ELF-1 (cell line): ENCODE data around the gene FGFR3.

Source experiments
- DNase-seq: peaks from one replicate; pipeline ENCODE4 v3.0.0-alpha.2; 2016; ENCODE audit warnings: low read depth, low spot score

The FGFR3 gene

DNA sequence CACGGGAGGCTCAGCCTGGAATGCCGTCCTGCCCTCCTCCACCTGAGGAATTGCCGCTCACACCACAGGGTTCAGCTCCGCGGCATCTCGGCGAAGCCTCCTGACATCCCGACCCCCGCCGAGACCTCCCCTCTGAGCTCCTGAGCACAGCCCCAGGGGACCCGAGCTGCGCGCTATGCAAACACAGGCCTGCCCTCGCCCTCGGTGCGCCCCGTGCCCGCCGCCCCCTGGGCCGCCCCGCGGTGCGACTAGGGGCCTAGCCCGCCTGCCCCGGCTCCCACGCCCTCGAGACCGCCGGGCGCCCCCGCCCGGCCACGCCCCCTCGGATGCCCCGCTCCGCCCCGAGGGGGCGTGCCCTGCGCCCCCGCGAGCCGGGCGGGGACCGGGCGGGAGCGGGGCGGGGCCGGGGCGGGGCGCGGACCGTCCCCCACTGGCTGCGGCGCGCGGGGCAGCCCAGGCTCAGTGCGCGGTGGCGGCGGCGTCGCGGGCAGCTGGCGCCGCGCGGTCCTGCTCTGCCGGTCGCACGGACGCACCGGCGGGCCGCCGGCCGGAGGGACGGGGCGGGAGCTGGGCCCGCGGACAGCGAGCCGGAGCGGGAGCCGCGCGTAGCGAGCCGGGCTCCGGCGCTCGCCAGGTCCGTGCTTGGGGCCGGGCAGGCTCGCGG, at the start of gene FGFR3:
Gene FGFR3 (plus strand): TSS at position 462 of the 664 bp plus-strand sequence. CDS start 642 bp downstream, outside the sequence.
- DNase-seq = peak; percentile 91

GRCh38 chr4:1743551-1743950, 49.5 kb upstream of the FGFR3 start:
- no peak for DNase-seq

DNA sequence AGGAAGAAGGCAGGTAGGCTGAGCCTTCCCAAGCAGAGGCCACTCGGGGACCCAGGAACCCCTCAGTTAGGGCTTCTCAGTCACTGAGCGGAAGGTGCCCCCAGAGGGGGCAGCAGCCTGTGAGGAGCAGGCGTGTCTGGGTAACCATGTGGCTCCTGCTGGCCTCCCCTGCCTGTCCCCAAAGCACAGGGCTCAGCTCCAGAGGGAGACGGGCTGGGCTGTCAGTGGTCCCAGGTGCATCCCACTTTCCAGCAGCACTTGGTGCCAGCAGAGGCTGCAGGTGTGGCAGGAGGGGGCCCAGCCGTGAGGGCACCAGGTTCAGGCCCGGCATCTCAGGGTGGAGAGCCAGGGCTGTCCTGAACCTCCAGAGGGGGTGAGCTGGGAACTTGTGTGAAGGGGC, 49.1 kb upstream of the FGFR3 start:
- no peak for DNase-seq

GRCh38 chr4:1744552-1744951, 48.5 kb upstream of the FGFR3 start:
- DNase-seq = no peak

- DNase-seq = peak; percentile 23
Observed at GRCh38 chr4:1745165-1745564, 47.9 kb upstream of the FGFR3 start.

- peak; percentile 39 for DNase-seq
Observed at GRCh38 chr4:1745697-1746096, 47.4 kb upstream of the FGFR3 start.

DNA sequence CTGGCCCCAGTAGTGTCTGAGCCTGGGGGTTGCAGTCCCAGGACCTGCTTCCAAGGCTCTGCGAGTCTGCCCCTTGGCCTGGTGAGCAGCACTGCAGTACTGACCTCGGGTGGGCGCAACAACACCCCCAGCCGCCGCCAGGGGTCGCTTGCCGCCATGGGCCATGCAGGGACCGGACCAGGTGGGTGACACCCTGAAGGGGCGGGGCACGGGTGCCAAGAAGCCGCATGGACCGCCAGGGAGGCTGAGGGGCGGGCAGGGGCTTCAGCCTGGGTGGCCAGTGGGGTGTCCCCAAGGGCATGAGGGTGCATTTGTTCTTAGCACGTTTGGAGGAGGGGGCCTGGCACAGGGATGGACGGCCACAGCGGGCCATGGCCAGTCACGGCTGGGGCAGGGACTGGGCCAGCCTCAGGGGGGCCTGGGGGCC, 46.8 kb upstream of the FGFR3 start:
- peak; percentile 93 for DNase-seq

DNA sequence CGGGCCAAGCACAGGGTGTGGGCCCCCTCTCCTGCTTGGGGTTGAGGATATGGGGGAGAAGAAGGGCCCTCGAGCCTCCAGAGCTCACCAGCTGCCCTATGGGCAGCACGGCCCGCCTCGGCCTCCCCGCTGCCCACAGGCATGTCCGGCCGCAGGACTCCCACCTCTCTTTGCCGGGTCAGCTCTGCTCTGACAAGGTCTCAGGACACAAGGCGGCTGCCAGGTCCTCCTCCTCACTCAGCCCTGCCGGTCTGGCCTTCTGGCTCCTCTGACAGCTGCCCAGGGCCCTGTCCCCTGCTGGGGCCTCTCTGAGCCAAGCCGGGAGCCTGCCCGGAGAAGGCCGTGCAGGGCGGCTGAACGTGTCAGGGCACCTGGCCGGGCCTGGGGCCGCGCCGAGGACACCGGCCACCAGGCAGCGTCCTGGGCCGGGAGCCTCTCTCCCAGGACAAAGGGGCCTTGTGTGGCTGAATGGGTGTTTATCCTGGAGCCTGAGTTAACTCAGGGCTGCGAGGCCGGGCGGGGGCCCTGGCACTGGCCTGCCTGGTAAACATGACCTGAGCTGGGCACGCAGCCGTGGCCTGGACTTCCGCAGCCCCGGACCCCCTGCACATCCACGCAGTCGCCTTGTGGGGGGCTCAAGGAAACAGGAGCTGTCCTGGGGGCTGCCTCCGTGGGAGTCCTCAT, 46.0 kb upstream of the FGFR3 start:
- DNase-seq = peak; percentile 32

DNA sequence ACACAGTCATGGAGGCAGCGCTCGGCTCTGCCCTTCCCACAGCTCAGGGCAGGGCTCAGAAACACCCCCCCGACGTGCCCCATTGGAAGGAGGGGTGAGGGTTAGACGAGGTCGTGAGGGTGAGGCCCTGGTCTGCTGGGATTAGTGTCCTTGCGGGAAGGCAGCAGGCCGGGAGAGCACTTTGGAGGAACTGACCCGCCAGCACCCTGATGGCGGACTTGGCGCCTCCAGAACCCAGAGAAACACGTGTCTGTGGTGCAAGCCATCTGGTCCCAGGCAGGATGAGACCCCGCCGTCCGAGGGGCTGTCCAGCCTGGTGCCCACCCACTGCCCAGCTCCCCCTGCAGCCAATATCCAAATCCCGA, 45.5 kb upstream of the FGFR3 start:
- no peak for DNase-seq

DNA sequence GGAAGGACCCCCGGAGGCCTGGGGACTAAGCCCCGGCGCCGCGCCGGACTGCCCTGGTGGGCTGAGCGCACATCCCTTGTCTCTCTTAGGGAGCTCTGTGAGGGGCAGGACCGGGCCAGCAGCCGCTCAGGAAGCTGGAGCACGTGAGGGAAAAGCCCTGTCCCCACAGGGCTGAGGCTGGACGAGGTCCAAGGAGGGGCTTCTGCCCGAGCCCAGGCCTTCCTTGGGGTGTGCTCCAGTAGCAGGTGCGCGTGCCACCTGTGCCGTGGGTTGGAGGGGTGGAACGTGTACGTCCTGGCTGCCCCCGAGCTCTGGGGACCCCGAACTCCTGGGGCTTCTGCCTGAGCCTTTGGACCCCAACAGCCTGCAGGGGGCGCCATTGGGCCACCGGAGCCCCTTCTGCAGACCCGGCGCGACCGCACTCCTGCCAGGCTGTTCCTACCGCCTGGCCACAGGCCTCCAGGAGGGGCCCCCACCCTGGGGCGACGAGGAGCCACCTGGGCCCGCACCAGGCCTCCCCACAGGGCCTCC, 44.6 kb upstream of the FGFR3 start:
- DNase-seq = peak; percentile 88

DNA sequence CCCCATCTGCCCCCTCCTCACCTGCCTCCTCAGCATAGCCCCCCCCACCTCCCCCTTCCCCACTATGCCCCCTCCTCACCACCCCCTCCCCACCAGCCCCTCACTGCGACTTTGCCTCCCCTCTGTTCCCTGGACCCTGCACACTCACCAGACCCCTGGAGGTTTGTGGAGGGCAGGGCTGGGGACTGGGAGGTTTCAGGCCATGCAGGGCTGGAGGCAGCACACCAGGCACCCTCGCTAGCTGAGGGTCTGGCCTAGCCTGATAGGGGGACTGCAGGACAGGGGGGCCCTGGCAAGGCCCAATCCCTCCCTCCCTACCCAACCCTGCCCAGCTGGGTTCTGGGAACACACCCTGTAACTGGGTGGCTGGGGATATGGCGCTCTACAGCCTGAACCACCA, 43.7 kb upstream of the FGFR3 start:
- no peak for DNase-seq

- DNase-seq = no peak
Observed at GRCh38 chr4:1749826-1750225, 43.3 kb upstream of the FGFR3 start.

DNA sequence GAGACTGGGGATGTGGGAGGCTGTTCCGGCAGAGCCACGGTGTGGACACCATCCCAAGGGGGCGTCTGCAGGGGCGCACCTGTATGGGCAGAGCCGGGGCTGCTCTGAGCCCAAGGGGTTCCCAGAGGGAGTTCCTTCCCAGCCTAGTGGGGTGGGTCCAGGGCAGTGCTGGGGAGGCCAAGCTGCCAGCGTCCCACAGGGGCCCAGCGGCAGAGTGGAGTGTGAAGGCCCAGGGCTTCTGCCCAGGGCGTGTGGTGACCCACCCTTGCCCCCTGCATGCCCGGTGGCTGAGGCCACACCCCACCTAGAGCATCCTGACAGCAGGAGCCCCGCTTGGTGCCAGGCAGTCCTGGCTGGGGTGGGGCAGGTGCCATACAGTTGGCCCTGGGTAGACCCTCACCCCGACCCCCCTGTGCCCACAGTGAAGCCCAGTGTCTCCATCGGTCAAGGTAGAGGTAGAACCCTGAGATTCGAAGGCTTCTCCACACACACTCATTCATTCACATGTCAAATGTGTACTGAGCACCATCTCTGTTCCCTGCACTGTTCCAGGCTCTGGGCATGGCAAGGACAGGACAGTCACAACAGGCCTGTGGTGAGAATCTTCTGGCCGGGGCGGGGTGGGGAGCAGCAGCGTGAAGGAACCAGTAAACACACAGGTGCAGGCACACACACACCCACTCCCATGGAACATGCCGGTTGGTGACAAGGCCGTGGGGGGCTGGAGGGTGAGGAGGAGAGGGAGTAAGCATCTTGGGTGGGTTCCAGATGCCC, 42.5 kb upstream of the FGFR3 start:
- DNase-seq = no peak

DNA sequence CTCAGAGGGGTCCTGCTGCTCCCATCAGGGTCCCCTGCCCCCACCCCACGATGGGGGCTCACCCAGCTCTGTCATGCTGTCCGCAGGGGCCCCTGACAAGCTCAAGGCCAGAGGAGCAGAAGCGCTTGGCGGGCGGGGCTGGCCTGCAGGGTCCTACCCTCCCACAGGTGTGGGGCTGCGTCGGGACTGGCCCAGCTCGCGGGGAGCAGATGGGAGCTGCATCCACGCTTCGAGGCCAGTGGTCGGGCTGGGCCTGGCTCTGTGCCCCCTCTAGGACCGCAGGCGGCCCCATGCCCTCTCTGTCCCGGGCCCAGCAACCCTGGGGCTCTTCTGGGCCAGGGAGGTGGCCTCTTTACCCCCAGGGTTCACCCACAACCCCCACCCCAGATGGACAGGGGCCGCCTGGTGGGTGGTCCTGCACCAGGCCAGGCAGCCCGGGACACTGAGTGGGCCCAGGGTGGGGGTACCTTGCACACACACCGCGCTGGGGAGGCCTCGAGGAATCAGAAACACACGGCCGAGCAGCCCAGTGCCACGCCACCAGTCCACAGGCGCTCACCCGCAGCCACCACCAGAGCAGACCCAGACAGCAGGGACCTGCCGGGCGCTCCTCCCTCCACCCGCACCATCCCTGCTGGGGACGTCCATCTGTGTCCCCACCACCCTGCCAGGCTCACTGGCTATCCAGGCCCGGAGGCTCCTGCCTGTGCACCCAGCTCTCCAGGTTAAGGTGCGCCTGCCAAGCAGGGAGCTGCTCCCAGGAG, 41.8 kb upstream of the FGFR3 start:
- DNase-seq = no peak

- DNase-seq = no peak
Observed at GRCh38 chr4:1751919-1752283, 41.2 kb upstream of the FGFR3 start.

DNA sequence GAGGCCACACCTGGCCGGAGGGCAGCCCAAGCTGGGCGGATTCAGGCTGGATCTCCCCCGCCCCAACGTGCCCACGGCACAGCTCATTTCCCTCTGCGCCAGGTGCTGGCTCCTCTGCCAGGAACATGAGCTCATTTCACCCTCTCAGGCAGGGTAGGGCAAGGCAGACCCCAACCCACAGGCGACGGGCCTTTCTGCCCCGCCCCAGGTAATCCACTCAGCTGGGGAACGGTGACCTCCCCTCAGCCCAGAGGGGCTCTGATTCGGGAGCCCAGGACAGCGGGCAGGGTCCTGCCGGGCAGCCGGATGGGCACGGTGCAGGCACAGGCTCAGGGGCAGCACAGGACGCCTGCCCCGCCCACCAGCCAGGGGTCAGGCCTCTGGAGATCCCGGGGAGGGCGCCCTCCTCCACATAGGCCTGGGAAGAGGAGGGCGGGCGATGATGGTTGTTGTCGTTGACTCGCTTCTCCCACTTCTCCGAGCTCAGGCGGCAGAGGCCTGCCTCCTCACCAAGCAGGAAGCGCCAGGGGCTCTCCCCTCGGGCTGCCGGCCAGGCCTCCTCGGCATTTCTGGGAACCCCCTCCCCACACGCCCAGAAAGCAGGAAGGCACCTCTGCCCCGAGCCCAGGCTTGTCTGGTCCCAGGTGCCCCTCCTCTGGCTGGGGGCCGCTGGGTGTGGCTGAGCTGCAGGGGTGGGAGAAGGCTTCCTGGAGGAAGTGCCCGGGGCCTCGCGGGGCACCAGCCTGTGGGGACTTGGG, 40.6 kb upstream of the FGFR3 start:
- DNase-seq = peak; percentile 64

GRCh38 chr4:1753294-1753696, 39.8 kb upstream of the FGFR3 start:
- DNase-seq = no peak

DNA sequence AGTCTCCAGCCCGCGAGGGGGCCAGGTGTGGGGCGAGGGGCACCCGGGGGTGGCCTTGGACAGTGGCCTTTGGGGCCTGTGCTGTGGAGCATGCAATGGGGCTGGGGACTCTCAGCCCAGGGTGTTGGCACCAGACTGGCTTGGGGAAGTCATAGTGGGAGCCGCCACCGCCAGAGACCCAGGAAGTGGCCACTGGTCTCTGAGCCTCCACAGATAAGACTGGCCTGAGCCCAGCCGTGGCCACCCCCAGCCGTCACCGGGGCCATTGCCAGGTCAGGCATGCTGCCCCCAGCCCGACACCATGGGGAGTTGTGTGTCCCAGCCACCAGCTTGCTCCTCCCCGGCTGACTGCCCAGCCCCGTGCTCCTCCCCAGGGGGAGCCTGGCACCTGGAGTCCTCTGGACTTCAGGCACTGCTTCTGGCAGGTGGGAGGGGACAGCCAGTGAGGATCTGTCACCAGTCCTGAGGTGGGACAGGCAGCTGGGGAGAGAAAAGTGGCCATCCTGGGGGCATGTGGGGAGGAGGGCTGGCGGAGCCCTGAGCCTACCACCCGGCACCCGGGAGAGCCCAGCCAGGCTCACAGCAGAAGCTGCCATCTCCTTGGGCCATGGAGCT, 39.3 kb upstream of the FGFR3 start:
- DNase-seq = no peak

GRCh38 chr4:1754336-1754735, 38.8 kb upstream of the FGFR3 start:
- peak; percentile 61 for DNase-seq

DNA sequence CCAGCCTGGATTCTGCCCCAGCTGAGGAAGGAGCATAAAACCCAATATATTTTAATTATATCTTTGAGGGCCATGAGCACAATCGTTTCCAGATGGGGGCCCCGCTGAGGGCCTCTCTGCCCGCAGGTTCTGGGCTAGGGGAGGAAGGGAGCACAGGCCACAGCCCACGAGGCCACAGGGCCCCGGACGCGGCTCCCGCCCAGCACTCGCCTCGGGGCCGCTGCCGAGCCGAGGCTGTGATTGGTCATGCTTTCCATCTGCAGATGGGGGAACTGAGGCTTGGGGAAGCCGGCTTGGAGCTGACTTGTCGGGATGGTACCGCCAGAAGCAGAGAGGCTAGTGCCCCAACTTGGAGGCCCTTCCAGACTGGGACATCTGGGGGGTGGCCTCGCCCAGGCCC, 37.8 kb upstream of the FGFR3 start:
- DNase-seq = no peak

DNA sequence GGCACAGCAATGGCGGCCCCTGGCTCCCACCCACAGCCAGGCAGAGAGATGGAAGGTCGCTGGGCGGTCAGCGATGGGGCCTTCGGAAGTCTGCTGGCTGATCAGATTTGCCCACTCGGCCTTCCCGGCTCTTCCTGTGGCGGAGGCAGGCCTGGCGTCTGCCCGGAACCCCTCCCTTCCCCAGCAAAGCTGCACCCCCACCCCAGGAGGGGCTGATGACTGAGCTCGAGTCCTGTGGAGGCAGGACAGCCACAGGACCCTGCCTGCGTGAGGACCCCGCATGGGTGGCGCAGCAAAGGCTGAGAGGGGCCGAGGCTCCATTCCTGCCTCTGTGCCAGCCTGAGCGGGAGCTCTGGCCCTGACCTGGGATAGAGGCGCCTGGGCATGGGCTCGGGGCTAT, 37.0 kb upstream of the FGFR3 start:
- no peak for DNase-seq
